Muscle of back (tissue), 11 donors: ENCODE results near the gene EIF4G2. TPM values are rescaled to one million over a fixed set of nuclear protein-coding genes. Genes with fewer than 3 reads are reported as not detected.

ENCODE experiments used
- DNase-seq, 3 donors: peaks; one replicate each; pipeline versions ENCODE4 v3.0.0 to v3.0.0-alpha.2; 2013
- polyA plus RNA-seq, 10 donors: library from polyadenylated mRNA; unstranded; fragments of 120-200 nt; gene quantifications; one replicate each; pipeline ENCODE4 v1.2.1, GENCODE V29; 2013; ENCODE audit not compliant: insufficient read length in 10 of 10

EIF4G2 gene
- polyA plus RNA-seq, 10 donors = 673 to 938 (median 767) TPM

DNA sequence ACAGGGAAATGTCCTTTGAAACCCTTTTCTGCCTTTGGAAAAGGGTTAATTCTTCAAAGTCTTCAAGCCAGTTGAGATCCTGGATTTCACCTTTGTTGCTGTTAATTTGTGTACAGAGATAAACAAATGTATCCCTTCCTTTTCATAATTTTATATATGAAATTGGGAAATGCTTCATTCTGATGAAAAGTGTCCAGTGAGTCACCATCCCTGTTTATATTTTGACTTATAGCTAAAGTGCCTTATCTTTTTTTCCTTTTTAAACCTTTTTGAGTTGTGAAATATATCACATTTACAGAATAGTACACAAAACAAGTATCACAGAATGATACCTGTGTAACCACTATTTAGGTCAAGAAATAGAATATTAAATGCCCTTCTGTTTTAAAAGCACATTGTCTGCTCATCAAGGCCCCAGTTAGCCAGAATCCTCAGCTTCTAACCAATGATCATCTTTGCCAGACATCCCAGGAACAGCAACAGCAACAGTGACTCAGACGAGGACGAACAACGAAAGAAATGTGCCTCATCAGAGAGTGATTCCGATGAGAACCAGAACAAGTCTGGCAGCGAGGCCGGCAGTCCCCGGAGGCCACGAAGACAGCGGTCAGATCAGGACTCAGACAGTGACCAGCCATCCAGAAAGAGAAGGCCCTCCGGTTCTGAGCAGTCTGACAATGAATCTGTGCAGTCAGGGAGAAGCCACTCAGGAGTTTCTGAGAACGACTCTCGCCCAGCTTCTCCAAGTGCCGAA is 30.3 kb downstream of the EIF4G2 start:
- DNase-seq = peak in 1 of 3 donors; percentile 32

DNA sequence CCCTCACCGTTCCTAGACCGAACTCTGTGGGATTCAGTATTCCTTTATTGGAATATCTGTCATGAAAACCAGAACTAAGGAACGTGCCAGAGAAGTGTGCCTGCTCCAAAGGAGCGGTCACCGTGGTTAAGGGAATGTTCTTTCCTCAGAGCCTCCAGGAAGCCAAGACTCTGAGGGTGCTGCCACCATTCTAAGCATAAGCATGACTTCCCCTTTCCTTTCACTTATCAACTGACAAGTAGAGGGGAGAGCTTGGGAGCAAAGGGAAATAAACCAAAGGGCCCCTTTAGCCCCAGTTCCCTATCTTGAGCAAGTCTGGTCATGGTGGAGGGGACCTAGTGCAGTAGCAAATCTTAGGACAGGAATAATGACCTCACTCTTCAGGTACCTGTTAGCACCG is 30.9 kb downstream of the EIF4G2 start:
- DNase-seq = no peak

DNA sequence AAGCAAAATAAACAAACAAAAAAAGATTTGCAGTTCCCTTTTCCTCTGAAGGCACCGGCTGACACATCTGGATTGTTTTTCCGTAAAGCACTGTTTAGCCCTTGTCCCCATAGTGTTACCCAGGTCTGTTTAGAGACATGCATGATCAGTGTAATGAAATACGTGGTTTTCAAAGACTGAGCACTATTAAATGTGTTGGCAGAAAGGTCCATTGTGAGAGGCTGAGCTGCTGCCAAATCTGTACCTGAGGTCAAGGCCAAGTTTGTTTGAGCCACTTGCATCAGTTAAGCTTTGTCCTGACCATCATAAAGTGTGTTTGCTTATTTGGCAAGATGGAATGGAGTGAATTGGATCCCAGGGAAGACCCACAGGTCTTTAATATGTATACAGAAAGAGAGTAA is 31.3 kb downstream of the EIF4G2 start:
- no peak for DNase-seq

DNA sequence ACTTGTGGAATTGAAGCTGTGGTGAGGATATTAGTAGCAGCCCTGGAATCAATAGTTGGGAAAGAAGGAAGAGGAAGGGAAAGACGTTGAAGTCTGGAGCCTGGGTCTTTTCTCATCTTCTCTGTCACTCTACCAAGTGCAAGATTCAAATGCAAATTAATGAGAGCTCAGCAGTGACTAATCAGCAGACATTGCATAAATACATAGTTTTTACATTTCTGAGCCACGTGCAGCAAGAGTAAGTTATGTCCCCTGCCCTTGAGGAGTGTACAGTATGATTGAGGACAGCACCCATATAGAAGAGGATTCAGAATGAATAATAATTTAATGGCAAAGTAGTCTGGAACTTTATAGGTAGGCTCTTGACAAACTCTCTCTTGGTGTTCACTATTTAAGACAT is 33.9 kb downstream of the EIF4G2 start:
- DNase-seq = no peak

DNA sequence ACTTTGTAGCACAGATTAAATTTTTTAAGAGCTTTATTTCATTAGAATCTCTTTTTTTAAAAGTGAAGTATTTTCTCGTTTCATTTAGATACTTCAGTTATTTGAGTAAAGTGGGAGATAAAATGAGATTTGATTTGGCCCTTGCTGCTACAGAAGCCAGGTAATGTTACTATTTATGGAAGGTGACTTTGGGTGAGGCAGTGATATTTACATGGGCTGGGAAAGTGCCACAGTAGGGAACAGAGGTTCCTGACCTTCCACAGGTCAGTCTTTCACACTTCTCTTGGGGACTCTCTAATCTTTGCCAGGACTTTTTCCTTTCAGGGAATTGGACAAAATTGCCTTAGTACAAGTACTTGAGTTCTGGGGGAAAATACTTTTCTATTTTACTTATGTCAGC is 37.3 kb downstream of the EIF4G2 start:
- DNase-seq = no peak

DNA sequence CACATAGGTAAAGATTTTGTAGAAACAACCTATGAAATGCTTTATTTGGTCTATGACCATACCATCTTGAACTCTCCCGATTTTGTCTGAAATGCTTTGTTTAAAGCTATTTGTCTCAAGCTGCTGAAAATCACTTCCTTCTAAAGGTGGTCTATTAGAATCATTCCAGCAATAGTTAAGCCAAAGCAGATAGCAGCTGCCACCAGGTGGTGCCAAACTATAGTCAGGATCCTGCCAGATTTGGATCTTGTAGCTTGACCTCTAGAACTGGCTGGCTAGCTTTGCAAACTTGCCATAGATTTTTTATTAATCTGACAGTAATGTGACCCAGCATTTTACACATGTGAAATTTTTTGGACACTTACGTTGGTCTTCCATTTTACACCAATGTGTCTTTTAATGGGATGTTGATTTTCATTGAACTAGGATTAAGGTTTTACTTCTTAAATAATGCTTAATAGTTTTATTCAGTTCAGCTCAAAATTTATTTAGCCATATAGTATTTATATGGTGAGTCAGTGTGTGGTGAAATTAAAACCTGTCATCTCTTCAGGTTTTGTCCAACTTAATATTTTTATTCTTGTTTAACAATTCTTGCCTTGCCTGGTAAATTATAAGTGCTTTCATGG is 38.0 kb downstream of the EIF4G2 start:
- peak in 1 of 3 donors; percentile 56 for DNase-seq

DNA sequence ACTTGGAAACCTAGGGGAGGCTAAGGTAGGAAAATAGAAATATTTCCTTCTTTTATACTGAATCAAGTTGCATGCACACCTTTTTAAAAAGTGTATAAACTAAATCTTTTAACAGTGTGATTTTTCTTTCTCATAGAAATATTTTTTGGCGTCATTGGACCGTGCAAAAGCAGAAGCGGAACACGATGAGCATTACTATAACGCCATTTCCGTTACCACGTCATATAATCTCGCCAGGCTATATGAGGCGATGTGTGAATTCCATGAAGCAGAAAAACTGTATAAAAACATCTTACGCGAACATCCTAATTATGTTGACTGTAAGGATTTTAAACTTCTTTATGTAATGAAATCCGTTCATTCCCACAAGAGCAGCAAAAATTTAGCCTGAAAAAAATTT is 44.3 kb downstream of the EIF4G2 start:
- no peak for DNase-seq

DNA sequence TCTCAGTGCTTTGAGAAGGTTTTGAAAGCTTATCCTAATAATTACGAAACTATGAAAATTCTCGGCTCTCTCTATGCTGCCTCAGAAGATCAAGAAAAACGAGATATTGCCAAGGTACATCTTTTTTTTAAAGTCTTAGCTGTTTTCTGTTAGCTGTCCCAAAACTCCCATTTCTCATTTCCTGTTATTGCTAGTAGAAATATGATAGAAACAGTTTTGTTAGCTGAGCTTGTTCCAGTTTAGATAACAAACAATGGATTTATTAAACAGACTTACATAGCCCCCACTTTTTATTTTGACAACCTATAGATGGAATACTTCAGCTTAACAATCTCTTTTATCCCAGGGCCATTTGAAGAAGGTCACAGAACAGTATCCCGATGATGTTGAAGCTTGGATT is 45.0 kb downstream of the EIF4G2 start:
- no peak for DNase-seq

DNA sequence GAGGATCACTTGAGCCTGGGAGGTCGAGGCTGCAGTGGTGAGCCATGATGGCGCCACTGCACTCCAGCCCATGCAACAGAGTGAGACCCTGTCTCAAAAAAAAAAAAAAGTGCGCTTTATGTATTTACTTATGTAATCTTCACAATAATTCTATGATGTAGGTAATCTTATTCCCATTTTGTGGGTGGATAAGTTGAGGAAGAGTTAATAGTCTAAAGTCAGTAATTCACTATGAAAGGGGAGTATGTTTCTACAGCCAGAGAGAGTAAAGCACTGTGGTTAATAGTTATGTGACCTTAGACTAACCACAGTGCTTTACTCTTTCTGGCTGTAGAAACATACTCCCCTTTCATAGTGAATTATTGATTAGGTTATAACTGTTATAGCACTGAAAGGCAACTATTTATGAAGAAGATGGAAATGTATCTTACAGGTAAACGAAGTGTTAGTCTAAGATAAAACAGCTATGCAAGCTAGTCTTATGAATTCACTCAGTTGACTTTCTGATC is 45.8 kb downstream of the EIF4G2 start:
- DNase-seq = no peak

DNA sequence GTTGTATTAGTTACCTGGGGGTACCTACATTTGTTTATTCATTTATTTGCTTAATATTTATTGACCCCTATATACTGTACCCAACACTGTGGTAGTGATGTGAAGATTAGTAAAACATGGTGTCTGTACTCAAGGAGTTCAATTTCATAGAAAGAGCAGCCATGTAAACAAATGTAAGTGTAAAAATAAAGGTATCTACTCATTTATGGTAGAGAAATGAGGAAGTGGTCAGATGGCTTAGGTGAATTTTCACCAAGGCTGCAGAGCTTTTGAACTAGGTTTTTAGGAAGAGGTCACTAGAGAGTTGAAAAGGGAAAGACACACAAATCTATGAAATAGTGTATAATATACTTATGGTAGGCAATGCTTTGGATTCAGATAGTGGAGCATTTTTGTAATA is 46.5 kb downstream of the EIF4G2 start:
- no peak for DNase-seq

DNA sequence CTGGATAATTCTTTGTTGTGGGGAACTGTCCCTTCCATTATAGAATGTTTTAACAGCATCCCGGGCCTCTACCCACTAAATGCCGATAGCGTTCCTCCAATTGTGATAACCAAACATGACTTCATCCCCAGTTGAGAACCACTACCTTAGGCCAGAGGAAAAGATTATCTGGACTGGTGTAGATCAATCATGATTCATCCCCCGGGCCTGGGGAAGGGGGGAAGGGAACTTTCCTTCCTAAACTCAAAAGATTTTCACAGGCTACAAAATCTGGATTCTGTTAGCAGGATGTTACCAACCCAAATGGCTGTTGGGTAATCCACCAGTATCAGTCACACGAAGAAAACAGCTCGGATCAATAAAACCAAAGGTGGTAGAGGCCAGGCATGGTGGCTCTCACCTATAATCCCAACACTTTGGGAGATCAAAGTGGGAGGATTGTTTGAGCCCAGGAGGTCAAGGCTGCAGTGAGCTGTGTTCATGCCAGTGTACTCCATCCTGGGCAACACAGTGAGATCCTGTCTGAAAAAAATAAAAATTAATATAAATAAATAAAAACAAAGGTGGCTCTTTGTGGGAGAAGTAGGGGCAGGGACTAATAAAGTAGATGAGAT is 47.5 kb downstream of the EIF4G2 start:
- DNase-seq = no peak

DNA sequence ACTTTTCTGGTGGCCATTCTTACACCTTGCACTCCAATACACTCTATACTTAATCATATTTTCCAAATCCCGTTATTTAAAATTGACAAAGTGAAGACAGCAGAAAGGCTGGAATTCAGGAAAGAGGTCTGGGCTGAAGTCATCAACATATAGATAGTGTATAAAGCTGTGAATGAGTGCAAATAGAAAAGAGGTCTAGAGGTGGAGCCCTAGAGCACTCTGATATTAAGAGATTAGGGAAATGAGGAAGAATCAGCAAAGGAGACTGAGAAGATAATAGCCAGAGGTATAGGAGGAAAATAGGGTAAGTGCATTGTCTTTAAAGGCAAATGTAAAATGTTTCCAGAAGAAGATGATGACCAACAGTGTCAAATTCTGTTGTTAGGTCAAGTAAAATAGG is 49.8 kb downstream of the EIF4G2 start:
- no peak for DNase-seq

DNA sequence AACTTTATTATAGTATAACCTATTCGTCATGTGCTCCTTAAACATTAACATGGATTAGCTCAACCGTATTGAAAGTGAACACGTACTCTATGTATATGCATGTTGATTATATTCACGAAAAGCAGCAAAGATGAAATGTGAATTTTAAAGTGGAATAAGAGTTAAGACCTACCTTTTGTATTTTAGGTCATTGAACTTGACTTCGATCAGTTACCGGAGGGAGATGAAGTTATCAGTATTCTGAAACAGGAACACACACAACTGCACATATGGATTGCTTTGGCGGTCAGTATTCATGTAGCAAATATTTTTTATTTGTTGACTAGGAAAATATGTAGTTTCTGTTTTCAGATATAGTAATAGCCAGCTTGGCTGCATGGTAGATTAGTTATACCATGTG is 56.2 kb downstream of the EIF4G2 start:
- no peak for DNase-seq

DNA sequence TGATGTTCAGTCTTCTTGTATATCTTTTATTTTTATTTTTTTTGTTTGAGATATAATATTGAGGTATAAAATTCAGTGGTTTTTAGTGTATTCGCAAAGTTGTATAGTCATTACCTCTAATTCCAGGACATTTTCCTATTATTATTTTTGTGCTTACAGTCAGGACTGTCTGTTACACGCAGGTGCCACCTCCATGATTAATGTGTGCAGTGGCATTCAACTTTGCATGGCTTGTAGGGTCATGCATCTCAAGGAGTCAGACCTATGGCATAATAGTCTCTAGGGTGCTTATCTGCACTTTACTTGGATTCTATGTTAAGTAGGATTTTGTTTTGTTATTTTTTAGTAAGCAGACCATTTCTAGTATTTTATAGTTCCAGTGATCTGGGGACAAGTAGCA is 56.7 kb downstream of the EIF4G2 start:
- no peak for DNase-seq

DNA sequence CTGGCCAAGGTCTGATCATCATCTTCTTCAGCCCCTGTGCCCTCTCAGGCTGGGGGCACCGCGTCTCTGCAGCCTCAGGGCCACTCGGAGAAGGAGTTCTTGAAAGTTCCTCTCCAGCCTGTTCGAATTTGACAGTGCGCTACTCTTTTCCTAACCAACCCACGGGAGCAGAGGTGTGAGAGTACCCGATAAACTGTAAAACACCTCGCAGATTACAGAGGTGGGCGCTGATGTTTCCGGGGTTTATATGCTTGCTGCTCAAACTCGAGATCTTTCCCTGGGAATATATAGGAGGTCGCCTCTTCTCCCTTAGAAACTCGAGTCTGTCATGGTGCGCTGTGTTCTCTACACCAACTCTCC is 57.2 kb downstream of the EIF4G2 start:
- DNase-seq = no peak

DNA sequence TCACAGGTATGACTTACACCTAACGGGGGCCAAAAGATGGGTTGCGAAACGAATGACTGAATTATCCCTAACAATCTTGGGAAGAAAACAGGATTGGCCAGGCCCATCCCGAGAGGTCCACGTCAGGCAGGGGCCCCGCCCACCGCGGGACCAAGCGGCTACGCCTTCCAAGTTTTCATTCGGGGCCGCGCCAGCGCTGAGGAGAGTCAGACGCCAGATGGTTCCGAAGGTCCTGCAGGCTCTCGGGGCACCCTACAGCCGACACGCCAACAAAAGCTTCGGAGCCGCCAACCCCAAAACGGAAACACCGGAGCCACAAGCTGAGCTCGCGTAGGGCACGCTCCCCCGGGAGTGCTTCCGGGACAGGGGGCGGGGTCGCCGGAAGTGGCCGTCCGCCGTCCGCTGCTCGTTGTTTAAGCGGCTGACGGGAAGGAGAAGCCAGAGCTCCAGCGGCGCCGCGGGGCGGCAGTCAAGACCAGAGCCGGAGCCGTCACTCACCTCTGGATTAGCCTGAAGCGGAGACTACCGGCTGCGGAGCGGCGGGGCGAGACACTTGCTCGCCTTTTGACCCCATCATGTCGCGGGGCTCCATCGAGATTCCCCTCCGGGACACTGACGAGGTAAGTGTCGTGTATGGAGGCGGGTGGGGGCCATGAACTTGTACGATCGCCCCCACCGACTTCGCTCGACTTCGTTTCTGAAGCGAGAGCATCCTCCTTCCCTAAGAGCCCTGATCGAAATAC is 57.7 kb downstream of the EIF4G2 start, which contains the start of gene CTR9:
Gene CTR9 (plus strand): TSS at position 409 of the 743 bp plus-strand sequence. CDS start 167 bp downstream, at position 576.
- DNase-seq = peak; percentile 92 to 98 (median 95)

DNA sequence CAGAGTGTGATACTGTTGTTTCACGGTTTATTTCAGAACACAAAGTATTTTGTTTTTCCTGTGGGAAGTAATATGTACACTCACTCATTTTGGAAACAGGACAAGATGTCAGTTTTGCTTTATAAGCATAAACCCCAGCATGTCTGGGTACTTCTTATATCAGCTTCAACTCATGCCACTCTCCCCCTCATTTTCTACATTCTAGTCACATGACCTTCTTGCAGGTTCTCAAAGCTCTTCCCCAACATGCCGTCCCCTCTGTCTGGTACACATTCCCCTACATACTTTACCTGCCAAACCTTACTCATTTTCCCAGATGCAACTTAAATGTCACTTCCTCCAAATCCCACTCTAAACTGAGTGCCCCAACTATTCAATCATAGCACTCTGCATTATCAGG is 59.2 kb downstream of the EIF4G2 start:
- no peak for DNase-seq

DNA sequence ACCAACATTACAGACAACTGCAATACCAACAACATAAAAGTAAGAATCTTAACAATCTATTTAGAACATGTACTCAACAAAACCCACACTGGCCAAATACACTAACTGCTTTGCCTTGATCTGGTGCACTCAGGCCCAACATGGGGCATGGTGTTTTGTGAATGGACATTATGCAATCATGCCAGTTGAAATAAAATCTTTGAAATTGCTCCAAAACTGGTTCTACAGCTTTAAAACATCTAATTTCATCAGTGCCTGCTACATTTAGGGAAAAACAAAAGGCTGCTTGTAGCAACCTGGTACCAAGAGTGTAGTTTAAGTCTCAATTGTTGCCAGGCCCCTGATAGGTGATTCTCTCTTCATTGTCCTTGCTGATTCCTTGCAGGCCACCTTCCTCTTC is 61.0 kb downstream of the EIF4G2 start:
- no peak for DNase-seq
